Measurements from ENCODE around the gene STAP2.
"Not testable (repeated sequence)": the region's sequence is repeated elsewhere in the genome, so short reads cannot be mapped to it uniquely, and the experiment has no call there.

Gene STAP2

DNA sequence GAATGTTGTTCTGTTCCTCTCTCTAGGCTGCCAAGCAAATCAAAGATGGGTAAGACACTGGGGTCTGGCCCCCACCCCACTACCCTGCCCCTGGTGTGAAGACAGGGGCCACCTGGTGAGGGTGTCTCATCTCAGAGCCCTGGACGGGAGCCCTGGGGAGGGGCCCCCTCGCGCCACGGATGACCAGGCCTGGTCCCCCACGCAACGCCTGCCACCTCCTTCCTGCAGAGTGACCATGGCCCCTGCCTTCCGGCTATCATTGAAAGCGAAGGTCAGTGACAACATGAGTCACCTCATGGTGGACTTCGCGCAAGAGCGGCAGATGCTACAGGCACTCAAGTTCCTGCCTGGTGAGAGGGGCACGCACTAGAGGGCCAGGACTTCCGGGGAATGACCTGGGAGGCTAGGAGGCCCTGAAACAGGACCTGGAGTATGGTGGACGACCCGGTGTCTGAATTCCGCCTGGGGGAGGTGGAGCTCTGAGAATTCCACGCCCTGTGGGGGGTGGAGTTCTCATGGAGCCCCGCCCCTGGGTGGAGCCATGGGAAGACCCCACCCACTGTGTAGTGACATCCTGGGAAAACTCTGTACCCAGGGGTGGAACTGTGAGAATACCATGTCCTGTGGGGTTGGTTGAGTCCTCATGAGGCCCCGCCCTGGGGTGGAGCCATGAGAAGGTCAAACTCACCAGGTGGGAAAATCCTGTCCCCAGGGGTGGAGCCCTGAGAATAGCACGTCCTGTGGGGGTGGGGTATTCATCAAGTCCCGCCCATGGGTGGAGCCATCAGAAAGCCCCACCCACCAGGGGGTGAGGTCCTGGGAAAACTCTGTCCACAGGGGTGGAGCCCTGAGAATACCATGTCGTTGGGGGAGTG, 28.1 kb downstream of the STAP2 start:
- intact Hi-C loops (cut with DNase I), result no loop called here
- DNase-seq, result no peak

DNA sequence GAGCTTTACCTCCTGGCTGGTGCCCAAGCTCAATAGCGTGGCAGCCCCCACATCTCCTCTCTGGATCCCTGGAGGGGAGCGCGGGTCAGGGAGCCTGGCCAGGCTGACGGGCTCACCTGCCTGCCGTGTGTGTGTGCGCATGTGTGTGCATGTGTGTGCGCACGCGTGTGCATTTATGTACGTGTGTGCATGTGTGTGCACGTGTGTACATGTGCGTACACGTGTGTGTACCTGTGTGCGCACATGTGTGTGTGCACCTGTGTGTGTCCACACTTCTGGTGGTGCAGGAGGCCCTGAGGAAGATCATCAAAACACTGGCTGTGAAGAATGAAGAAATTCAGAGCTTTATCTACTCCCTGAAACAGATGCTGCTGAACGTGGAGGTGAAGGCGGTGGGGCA, 33.0 kb downstream of the STAP2 start:
- intact Hi-C loops (cut with DNase I), result no loop called here
- DNase-seq, result no peak

DNA sequence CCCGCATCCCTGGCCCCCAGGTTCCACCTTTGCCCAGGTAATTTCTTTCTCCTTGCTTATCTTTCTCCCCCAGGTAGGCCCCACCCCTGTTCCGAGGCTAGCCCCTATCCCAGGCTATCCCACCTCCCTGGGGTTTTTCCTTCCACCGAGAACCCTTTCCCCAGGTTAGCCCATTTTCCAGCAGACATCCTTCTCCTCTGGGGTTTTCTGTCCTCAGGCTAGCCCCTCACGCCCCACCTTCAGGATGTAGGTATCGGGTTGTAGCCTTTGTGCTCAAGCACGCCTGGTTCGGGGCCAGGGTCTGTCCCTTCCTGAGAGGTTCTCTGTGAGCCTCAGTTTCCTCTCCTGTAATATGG, 33.4 kb downstream of the STAP2 start:
- intact Hi-C loops (cut with DNase I), result no loop called here

GRCh38 chr19:4304538-4305256, 33.9 kb downstream of the STAP2 start, which contains the start of gene FSD1:
FSD1 (plus strand) TSS chr19:4304598; CDS start chr19:4304747, 149 bp downstream.
- peak in 41 of 42 donors; percentile 31 to 82 (median 67) for DNase-seq
- intact Hi-C loops (cut with DNase I), result no loop called here

More for the DNA sequence above, 33.4 kb downstream of the STAP2 start:
- no peak for DNase-seq

DNA sequence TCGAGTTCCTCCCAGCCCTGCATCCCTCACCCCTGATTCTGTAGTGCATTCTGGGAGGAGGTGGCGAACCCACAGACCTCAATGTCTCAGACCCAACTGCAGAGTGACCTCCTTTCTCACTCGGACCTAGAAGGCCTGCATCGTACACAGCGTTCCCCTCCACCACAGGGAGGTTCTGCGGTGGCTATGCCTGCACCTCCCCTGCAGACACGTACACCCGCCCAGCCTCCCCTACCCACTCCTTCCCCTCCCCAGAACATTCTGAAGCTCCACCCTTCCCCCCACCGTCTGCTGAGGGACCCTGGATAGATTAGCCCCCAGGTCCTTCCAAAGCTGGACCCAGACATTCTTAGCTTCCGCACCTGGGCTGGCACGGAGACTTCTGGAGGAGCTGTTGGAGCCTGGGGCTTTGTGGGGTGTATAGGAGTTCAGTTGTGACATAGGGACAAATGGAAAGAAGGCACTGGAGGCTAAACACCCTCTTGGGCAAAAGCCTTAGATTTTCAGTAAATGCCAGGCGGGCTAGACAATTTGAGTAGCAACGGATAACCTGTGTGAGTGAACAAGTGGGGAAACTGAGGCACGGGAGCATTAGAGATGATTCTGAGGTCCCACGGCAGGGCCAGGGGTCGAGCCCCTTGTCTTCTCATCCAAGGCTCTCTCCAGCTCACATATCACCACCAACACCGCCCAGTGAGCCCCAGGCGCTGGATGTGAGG, 34.6 kb downstream of the STAP2 start:
- DNase-seq, result no peak

DNA sequence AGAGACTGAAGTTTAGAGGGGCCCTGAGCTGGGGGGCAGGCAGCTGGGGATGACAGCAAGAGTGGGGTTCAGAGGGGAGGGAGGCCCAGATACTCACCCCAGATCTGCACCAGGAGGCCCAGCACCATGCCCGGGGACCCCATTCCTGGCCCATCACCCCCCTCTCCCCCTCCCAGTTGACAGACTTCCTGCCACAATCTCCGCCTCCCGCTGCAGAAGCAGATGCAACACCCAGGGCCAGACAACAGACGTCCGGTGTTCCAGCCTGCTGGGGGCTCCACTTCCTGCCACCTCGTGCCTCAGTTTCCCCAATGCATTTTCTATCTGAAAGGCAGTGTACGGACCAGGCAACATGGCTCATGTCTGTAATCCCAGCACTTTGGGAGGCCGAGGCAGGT, 36.4 kb downstream of the STAP2 start, which contains the start of gene TMIGD2:
Gene TMIGD2, minus strand, starts transcription at position 147 of the 398 bp plus-strand sequence. Its CDS starts 4 bp downstream, at position 143.
- no peak for DNase-seq
- intact Hi-C loops (cut with DNase I), result no loop called here

More for the DNA sequence above, 34.6 kb downstream of the STAP2 start:
- intact Hi-C loops (cut with DNase I), result no loop called here

DNA sequence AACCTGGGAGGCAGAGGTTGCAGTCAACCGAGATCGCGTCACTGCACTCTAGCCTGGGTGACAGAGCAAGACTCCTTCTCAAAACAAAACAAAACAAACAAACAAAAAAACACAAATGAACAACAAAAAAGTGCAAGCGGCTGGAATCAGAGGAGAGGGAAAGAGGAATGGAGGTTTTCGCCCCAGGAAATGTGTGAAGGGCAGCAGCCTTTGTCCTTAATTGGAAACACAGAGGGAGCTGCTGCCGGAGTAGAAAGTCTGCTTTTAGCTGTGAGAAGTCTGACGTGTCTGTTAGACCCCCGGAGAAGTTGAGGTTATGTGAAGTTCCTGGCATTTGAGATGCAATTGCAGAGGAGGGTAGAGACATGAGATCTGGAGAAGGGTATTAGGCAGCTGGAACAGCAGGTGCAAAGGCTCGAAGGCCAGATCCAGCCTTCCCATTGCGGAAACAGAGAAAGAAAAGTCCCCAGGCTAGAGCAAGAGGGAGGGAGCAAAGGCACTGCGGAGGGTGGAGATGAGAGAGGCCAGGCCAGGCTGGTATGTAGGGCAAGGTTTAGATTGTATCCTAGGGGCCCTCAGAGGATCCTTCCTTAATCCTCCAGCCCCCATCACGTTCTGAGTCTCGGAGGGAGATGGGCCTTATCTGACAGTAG, 36.9 kb downstream of the STAP2 start:
- no peak for DNase-seq

GRCh38 chr19:4300589-4300988, 38.0 kb downstream of the STAP2 start:
- DNase-seq, result no peak
- intact Hi-C loops (cut with DNase I), result no loop called here

More for the DNA sequence above, 36.9 kb downstream of the STAP2 start:
- intact Hi-C loops (cut with DNase I), result no loop called here

GRCh38 chr19:4298810-4299550, 39.6 kb downstream of the STAP2 start:
- no peak for DNase-seq

DNA sequence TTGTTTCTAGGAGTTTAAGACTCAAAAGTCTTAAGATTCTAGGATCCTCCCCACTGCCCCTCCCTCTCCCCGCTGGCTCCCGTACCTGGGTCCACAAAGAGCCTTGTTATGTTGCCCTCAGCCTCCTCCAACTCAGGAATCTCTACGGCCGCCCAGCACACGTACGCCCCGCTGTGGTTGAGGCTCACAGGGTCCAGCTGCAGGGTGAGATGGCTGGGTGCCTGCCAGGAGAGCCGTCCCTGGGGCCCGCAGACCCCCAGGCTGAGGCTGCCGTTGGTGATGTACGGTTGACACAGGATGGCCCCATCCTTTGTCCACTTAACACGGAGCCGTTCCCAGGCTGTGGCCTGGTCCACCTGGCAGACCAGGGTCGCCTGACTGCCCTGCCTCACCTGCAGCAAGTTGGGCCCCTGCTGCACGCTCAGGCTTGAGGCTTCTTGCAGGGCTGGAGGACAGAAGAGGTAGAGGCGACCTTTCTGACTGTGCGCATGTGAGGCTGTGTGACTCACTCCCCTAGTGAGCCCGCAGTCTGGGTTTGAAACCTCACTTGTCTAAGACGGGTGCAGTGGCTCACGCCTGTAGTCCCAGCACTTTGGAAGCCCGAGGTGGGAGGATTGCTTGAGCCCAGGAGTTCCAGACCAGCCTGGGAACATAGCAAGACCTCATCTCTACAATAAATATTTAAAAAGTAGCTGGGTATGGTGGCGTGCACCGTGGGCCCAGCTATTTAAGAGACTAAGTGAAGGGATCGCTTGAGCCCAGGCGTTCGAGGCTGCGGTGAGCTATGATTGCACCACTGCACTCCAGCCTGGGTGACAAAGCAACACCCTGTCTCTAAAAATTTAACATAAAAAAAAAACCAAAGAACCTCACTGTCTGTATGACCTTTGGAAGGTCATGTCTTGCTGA, 40.5 kb downstream of the STAP2 start:
- no peak for DNase-seq
- intact Hi-C loops (cut with DNase I), result no loop called here

More at GRCh38 chr19:4298810-4299550, 39.6 kb downstream of the STAP2 start:
- intact Hi-C loops (cut with DNase I), result no loop called here

DNA sequence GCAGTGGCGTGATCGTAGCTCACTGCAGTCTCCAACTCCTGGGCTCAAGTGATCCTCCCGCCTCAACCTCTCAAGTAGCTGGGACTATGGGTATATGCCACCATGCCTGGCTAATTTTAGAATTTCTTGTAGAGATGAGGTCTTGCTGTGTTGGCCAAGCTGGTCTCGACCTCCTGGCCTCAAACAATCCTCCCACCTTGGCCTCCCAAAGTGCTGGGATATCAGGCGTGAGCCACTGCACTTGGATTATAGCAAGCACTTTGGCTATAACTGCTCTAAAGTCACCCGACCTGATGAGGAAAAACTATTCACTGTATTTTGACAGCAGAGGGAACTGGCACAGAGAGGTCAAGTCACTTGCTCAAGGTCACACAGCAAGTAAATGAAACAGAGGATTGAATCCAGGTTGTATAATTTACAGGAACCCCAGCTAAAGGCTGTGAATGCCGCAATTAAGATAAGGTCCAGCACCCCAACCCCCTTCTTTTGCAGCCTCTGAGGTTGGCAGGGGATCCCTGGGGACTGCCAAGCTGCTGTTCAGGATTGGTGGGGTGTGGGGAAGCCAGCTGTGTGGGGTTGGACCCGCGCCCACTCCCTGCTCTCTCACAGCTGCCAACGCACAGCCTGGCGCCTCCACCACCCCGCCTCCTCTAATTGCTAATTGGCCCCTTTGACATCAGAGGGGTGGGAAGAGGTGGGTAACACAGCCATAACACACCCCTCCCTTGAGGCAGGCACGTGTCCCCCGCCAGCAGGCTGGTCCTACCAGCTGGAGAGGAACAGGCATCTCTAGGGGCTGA, 42.5 kb downstream of the STAP2 start:
- peak; percentile 38 to 90 (median 74) for DNase-seq
- intact Hi-C loops (cut with DNase I), result no loop called here

GRCh38 chr19:4294389-4294788, 44.2 kb downstream of the STAP2 start:
- DNase-seq, result no peak
- intact Hi-C loops (cut with DNase I), result no loop called here

DNA sequence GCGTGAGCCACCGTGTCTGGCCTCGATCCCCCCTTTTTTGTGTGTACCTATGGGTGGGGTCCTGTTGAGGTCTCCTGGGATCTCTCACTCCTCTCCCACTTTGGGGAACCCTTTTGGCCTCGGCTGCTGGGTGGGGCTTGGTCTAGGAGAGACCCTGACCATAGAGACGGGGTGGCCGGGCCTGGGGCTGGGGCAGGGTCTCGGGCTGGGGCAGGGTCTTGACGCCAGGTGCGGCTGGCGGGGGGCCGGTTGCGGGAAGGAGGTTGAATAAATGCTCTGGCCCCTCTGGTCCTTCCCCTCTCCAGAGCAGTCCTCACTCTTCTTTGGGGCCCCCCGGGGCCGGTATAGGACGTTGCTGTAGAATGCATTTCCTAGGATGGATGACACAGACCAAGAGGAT, 46.1 kb downstream of the STAP2 start:
- intact Hi-C loops (cut with DNase I), result no loop called here
- no peak for DNase-seq

DNA sequence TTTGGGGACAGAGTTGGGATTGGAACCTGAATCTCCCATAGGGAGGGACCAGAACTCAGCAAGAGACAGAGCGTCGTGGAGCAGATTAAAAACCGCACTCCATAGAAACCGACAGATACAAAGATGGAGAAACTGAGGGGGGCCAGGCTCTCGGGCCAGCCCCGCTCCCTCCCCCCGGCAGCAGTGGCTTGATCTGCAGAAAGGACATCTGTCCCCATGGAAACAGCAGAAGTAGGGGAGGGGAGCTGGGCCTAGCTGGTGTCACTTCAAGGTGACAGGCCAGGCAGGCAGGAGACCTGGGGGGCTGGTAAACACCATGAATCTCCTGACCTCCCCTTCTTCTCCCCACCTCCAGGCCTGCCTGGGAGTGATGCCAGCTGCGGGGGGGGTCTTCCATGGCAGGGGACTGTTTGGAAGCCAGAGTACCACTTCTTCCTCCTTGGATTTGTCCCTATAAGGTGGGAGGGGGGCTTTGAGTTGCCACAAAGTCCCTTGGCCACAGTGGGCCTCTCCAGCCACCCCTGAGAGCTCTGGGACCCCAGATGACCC, 47.4 kb downstream of the STAP2 start:
- DNase-seq, result no peak
- intact Hi-C loops (cut with DNase I), result no loop called here

DNA sequence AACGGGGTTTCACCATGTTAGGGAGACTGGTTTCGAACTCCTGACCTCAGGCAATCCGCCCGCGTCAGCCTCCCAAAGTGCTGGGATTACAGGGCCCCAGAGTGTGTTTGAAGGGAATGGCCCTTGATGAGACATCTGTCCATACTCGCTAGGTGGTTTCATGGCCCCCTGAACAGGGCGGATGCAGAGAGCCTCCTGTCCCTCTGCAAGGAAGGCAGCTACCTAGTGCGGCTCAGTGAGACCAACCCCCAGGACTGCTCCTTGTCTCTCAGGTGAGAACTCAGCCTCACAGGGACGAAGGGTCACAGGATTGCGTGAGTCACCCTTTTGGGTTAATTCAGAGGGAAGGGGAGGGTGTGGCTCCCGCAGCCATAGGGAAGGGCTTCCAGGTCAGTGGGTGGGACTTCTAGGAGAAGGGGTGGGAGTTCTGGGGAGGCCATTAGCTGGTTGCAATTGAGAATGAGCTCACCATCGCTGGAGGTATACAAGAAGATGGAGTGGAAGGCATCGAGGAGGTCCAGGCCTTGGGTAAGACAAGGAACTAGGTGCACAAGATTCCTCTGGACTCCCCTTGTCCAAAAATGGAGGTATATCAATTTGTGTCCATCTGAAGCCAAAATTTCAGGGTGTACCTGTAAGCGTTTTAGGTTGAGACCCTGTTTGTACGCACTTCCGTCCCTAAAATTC, 50.4 kb downstream of the STAP2 start:
- intact Hi-C loops (cut with DNase I), result no loop called here
- DNase-seq, result no peak

- intact Hi-C loops (cut with DNase I); DNase-seq: not testable (repeated sequence)
Observed at GRCh38 chr19:4286141-4286540, 52.5 kb downstream of the STAP2 start.
